KOPT-K1 (cell line): ENCODE data around the gene AK2.
A peak's percentile ranks its signal among the peaks of the same experiment; 100 is the strongest.

Source experiments
- H3K27ac ChIP-seq: fragments of 200-600 bp; sonication (generic); 2 replicates; pipeline ENCODE4 v1.5.1; 2016; ENCODE audit warnings: antibody characterized with exemption, mild to moderate bottlenecking, low read depth, low read length; ENCODE audit not compliant: poor library complexity, severe bottlenecking
- H3K36me3 ChIP-seq: fragments of 200-600 bp; sonication (generic); 2 replicates; pipeline ENCODE4 v1.5.1; 2017; ENCODE audit warnings: antibody characterized with exemption, mild to moderate bottlenecking, low read length, moderate library complexity; ENCODE audit not compliant: insufficient read depth
- H3K9me3 ChIP-seq: fragments of 200-600 bp; sonication (generic); 2 replicates; pipeline ENCODE4 v1.5.1; 2017; ENCODE audit warnings: antibody characterized with exemption, low read length, mild to moderate bottlenecking; ENCODE audit not compliant: insufficient read depth, poor library complexity, severe bottlenecking

AK2 gene

DNA sequence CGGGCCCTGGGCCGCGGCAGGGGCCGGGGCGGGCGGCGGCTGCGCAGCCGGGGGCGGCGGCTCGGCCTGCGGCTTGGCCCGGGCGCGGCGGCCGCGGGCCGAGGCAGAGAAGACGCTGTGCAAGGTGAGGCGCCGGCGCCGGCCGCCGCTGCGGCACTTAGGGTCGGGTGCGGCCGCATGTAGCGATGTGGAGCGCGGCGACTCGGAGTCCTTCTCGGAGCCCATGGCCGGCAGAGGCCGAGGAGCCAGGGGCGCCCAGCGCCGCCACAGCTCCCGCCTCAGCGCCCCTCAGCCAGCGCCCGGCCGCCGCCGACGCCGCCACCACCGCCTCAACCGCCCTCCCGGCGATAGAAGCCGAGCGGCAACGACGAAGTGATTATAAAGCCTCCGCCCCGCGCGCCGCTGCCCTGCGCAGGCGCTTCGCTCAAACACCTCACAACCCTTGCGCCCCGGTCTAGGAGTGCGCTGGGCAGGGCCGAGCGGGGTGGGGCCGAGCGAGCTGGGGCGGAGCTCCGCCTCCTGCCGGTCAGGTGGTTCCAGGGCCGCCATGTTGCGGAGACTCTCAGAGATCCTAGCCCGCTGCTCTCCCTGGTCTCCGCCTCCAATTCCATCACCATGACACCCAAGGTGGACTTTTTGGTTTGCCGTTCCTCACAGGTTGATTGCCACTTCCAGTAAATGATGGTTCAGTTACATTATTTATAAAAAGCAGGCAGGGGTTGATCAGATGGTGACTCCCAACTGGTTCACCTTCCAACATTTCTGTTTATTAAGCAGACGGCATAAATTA is 72.0 kb downstream of the AK2 start, which contains the start of gene RNF19B:
Gene RNF19B, minus strand, starts transcription at position 349 of the 790 bp plus-strand sequence. Its CDS starts 124 bp downstream, at position 225.
- Histone ChIP-seq H3K9me3 (no peaks in the 10 kb centered on the region), H3K36me3 (no peaks in the 10 kb centered on the region), H3K27ac (peak within 1 kb of the TSS; percentile 60)

GRCh38 chr1:32963746-32964460 is 72.8 kb downstream of the AK2 start:
- Histone ChIP-seq H3K27ac (peak overlapping the region; percentile 55), H3K36me3 (no peaks in the 10 kb centered on the region), H3K9me3 (no peaks in the 10 kb centered on the region)

GRCh38 chr1:32962248-32962896 is 74.3 kb downstream of the AK2 start:
- H3K27ac ChIP-seq, result peak overlapping the region; percentile 11
- H3K9me3 ChIP-seq, result no peaks in the 10 kb centered on the region
- no peaks in the 10 kb centered on the region for H3K36me3 ChIP-seq

GRCh38 chr1:32960819-32961355 is 75.8 kb downstream of the AK2 start:
- H3K9me3 ChIP-seq, result no peaks in the 10 kb centered on the region
- H3K36me3 ChIP-seq, result no peaks in the 10 kb centered on the region
- no peak overlapping the region for H3K27ac ChIP-seq

- Histone ChIP-seq H3K9me3 (no peaks in the 10 kb centered on the region), H3K27ac (no peak overlapping the region), H3K36me3 (no peaks in the 10 kb centered on the region)
Measured at GRCh38 chr1:32960342-32960741, 76.3 kb downstream of the AK2 start.

DNA sequence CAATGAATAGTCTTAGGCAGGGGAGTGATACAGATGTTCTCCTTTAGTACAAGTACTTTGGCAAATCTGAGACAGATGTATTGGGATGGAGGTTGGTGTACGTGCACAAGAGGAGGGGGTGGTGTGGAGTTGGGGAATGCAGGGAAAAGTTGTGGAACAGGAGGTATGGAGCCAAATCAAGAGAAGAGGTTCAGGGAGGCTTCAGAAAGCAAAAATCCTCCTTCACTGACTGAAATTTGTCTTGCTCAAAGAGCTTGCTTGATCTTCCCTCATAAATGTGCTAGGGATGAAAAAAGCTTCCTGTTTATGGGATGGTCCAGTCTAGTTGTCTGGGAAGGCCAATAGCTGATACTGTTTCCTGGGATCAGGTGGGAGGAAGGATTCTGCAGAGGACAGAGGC is 77.9 kb downstream of the AK2 start:
- no peaks in the 10 kb centered on the region for H3K9me3 ChIP-seq
- H3K27ac ChIP-seq, result no peak overlapping the region
- no peaks in the 10 kb centered on the region for H3K36me3 ChIP-seq
